Adrenal gland (tissue), 12 donors: ENCODE results near the gene ZBTB7C. TPM values are rescaled to one million over a fixed set of nuclear protein-coding genes. Genes with fewer than 3 reads are reported as not detected.

ENCODE experiments used
- DNase-seq, 7 donors: peaks; one replicate each; pipeline ENCODE4 v3.0.0-alpha.2; 2019 to 2020
- H3K27ac ChIP-seq, 5 donors: fragments of 200-600 bp; sonication (generic) in 4 of 5; 1 replicate in 3 of 5; 2 replicates in 2 of 5; pipeline versions ENCODE4 v1.5.1 to v1.8.0; 2016 to 2020; ENCODE audit warnings: mild to moderate bottlenecking in 1 of 5
- H3K27me3 ChIP-seq: fragments of 200-600 bp; 2 replicates; pipeline ENCODE4 v1.8.0; 2021
- H3K36me3 ChIP-seq, 2 donors: fragments of 200-600 bp; replicated peaks in 1 of 2; 1 replicate in 1 of 2; 2 replicates in 1 of 2; pipeline versions ENCODE4 v1.5.1 to v1.8.0; 2018 to 2022
- H3K4me1 ChIP-seq, 2 donors: fragments of 200-600 bp; replicated peaks in 1 of 2; 1 replicate in 1 of 2; 2 replicates in 1 of 2; pipeline versions ENCODE4 v1.5.1 to v1.8.0; 2018 to 2021
- H3K4me3 ChIP-seq, 4 donors: fragments of 200-600 bp; sonication (generic) in 3 of 4; one replicate each; pipeline ENCODE4 v1.5.1; 2016 to 2018
- H3K9me3 ChIP-seq, 3 donors: fragments of 200-600 bp; sonication (generic) in 1 of 3; replicated peaks in 1 of 3; 1 replicate in 2 of 3; 2 replicates in 1 of 3; pipeline versions ENCODE4 v1.5.1 to v1.8.0; 2016 to 2021
- CTCF ChIP-seq, 6 experiments: fragments of 450-650 bp in 4 of 6; fragments of 200-600 bp in 2 of 6; sonication (generic) in 1 of 6; IDR thresholded peaks; 1 replicate in 5 of 6; 2 replicates in 1 of 6; pipeline versions ENCODE4 v1.5.1 to v1.8.0; 2016 to 2021; ENCODE audit warnings: antibody characterized with exemption in 6 of 6, mild to moderate bottlenecking in 2 of 6, moderate library complexity in 1 of 6
- POLR2A ChIP-seq, 2 donors: fragments of 450-650 bp; IDR thresholded peaks; one replicate each; pipeline ENCODE4 v1.6.1; 2017; ENCODE audit warnings: antibody characterized with exemption in 2 of 2, mild to moderate bottlenecking in 2 of 2, moderate library complexity in 1 of 2
- WGBS, 4 donors: extraction: QIAGEN DNeasy Blood & Tissue Kit in 2 of 4; methylation state at CpG; one replicate each; pipeline versions ENCODE4 v1.1.5 to v1.1.7; 2013 to 2017; 5-methylcytosine and 5-hydroxymethylcytosine counted together
- intact Hi-C, 2 donors: fragments of 100-400 bp; cut with DNase I; formaldehyde crosslinking; loops; one replicate each; pipeline versions ENCODE4 v1.14.1 to v1.15.0; 2022 to 2023
- polyA plus RNA-seq, 3 donors: library from polyadenylated mRNA; stranded (reverse); fragments of 200-250 nt in 2 of 3; fragments of 350-450 nt in 1 of 3; fragmentation: Illumina TruSeq in 1 of 3; extraction: RNeasy Lipid Tissue Mini Kit (QIAGEN cat#74804) in 1 of 3; gene quantifications; one replicate each; pipeline ENCODE4 v1.2.3, GENCODE V29; 2013 to 2014
- total RNA-seq, 9 donors: library from RNA; depleted of rRNA in 4 of 9; stranded (reverse); fragments of >200 nt in 4 of 9; fragments of 120-200 nt in 1 of 9; fragmentation: NEBNext Ultra II Directional in 1 of 9; extraction: Animal tissue kit (Norgen Biotek cat#: 25700) in 1 of 9; gene quantifications; one replicate each; pipeline versions ENCODE4 v1.1.0 to v1.2.4, GENCODE V29; 2013 to 2023
- donor health status: healthy with polysubstance abuse.
- donor health status: Bipolar disorder and iron deficiency.
- donor health status: DM: yes; HTN: yes; CAD: no.
- donor health status: DM: no; HTN: no; CAD: no.
- donor health status: DM: no; HTN: no; CAD: no.
- donor health status: DM: yes; HTN: yes; CAD: no.

The ZBTB7C gene
- total and polyA plus RNA-seq, 12 donors: 5.2 to 42.8 (median 26.8) TPM

GRCh38 chr18:48003426-48004349, 405.5 kb downstream of the ZBTB7C start:
- Histone ChIP-seq H3K36me3 (no peaks in the 10 kb centered on the region), H3K9me3 (no peaks in the 10 kb centered on the region), H3K27me3 (no peaks in the 10 kb centered on the region), H3K27ac (peak overlapping the region; percentile 81 to 94 (median 93)), H3K4me3 (no peak overlapping the region), H3K4me1 (peaks cover 8 to 16% of the 10 kb centered on the region in 2 donors)
- intact Hi-C loops: no loop called here
- peak; percentile 80 to 95 (median 89) for DNase-seq
- 33 to 58% (median 44%) methylated on average over 9 to 10 of the region's 10 CpGs for WGBS, 4 donors
- TF ChIP-seq CTCF (IDR thresholded peaks at IDR 0.05) (no peak), POLR2A (IDR thresholded peaks at IDR 0.05) (peak in 1 of 2 donors; percentile 13)

DNA sequence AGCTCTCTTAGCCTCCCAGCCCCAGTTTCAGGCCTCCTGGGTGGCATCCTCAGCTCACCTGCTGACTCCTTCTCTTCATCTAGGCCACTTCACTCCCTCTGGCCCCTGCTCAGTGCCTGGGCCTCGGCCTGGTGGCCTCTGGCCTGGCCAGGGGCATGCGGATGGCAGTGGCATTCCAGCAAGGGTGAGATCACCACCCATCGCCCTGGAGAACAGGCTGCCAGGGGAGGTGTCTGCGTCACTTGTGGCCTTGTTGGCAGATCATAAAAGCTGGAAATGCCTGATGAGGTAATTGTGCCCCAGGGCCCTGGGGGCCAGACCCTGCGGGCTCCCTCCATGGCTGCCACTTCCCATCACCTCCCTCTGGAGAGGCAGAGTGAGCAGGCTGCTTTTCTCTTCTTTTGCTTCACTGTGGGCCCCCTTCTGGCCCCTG, 406.2 kb downstream of the ZBTB7C start:
- WGBS, 4 donors: 26 to 38% (median 33%) methylated on average over 4 to 5 of the region's 5 CpGs
- Histone ChIP-seq H3K4me3 (no peak overlapping the region), H3K27ac (peak overlapping the region; percentile 81 to 94 (median 93)), H3K4me1 (peaks cover 8 to 16% of the 10 kb centered on the region in 2 donors), H3K27me3 (no peaks in the 10 kb centered on the region), H3K9me3 (no peaks in the 10 kb centered on the region), H3K36me3 (no peaks in the 10 kb centered on the region)
- intact Hi-C loops: no loop called here
- TF ChIP-seq POLR2A (IDR thresholded peaks at IDR 0.05): peak in 1 of 2 donors; percentile 44
- no peak for TF ChIP-seq CTCF (IDR thresholded peaks at IDR 0.05)
- DNase-seq: peak; percentile 92 to 98 (median 96)

GRCh38 chr18:48000701-48001100, 408.5 kb downstream of the ZBTB7C start:
- no peaks in the 10 kb centered on the region for H3K27me3 ChIP-seq
- WGBS, 4 donors: 94 to 100% (median 98%) methylated on average over 4 of the region's 4 CpGs
- H3K4me1 ChIP-seq: peaks cover 8 to 16% of the 10 kb centered on the region in 2 donors
- intact Hi-C loops: no loop called here
- no peaks in the 10 kb centered on the region for H3K9me3 ChIP-seq
- no peak overlapping the region for H3K4me3 ChIP-seq
- no peak for TF ChIP-seq CTCF (IDR thresholded peaks at IDR 0.05)
- no peak for TF ChIP-seq POLR2A (IDR thresholded peaks at IDR 0.05)
- H3K36me3 ChIP-seq: no peaks in the 10 kb centered on the region
- peak in 1 of 7 donors; percentile 7 for DNase-seq
- H3K27ac ChIP-seq: no peak overlapping the region

DNA sequence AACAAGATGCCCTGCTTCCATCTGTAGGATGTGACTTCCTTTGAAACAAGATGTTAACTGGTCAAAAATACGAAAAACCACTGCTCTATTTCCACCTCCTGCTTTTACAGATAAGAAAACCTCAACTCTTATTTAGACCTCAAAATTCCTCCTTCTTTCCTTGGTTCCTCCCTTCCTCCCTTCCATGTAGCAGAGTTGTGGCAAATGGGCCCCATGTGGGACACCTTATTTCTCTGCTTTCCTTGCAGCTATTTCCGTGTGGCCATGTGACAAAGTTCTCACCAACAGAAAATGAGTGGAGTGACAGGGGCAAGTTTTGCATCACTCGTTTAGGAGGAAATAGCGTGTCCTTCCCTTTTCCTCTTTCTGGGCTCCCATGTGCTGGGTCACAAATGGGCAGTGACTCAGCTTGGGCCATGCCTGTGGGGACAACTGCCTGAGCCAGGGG, 409.4 kb downstream of the ZBTB7C start:
- Histone ChIP-seq H3K4me1 (peaks cover 8 to 16% of the 10 kb centered on the region in 2 donors), H3K36me3 (no peaks in the 10 kb centered on the region), H3K4me3 (no peak overlapping the region), H3K27ac (no peak overlapping the region), H3K27me3 (no peaks in the 10 kb centered on the region), H3K9me3 (no peaks in the 10 kb centered on the region)
- 63 to 79% (median 71%) methylated on average over 4 of the region's 4 CpGs for WGBS, 4 donors
- peak in 1 of 7 donors; percentile 16 for DNase-seq
- intact Hi-C loops: no loop called here
- TF ChIP-seq CTCF (IDR thresholded peaks at IDR 0.05): no peak
- TF ChIP-seq POLR2A (IDR thresholded peaks at IDR 0.05): no peak
